ENCODE measurements around the gene KCNAB2. TPM values are rescaled to one million over a fixed set of nuclear protein-coding genes. Genes with fewer than 3 reads are reported as not detected.

The KCNAB2 gene
- total RNA-seq, 1 donor from 2014 or later: 2.7 TPM

DNA sequence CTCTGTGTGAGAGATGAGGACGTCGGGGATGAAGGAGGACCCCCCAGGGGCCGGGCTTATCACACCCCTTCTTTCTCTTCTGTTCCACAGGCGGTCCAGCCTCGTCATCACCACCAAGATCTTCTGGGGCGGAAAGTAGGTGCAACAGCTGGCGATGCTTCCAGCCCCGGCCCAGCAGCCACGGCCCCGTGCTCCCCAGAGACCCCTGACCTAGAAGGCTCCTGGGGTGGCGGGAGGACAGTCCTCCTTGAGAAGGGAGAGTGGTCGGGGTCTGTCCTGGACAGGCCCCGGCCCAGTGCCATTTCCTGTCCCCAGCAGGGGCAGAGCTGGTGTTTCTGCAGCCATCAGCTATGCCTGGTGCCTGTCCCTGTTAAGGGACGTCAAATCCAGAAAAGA, 41.7 kb downstream of the KCNAB2 start:
- DNase-seq (ENCODE audit: low read depth): no peak
- TF ChIP-seq, protein P1, sequence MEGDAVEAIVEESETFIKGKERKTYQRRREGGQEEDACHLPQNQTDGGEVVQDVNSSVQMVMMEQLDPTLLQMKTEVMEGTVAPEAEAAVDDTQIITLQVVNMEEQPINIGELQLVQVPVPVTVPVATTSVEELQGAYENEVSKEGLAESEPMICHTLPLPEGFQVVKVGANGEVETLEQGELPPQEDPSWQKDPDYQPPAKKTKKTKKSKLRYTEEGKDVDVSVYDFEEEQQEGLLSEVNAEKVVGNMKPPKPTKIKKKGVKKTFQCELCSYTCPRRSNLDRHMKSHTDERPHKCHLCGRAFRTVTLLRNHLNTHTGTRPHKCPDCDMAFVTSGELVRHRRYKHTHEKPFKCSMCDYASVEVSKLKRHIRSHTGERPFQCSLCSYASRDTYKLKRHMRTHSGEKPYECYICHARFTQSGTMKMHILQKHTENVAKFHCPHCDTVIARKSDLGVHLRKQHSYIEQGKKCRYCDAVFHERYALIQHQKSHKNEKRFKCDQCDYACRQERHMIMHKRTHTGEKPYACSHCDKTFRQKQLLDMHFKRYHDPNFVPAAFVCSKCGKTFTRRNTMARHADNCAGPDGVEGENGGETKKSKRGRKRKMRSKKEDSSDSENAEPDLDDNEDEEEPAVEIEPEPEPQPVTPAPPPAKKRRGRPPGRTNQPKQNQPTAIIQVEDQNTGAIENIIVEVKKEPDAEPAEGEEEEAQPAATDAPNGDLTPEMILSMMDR (IDR thresholded peaks at IDR 0.05; ENCODE audit: insufficient read depth, low read length, poor library complexity, severe bottlenecking): no peak
- Histone ChIP-seq H3K36me3 (ENCODE audit: control insufficient read depth, insufficient read depth, low read length) (no peaks in the 10 kb centered on the region), H3K4me3 (ENCODE audit: low read depth, low read length) (no peak overlapping the region), H3K27me3 (ENCODE audit: control insufficient read depth, insufficient read depth, low read length) (peaks cover 38% of the 10 kb centered on the region)

DNA sequence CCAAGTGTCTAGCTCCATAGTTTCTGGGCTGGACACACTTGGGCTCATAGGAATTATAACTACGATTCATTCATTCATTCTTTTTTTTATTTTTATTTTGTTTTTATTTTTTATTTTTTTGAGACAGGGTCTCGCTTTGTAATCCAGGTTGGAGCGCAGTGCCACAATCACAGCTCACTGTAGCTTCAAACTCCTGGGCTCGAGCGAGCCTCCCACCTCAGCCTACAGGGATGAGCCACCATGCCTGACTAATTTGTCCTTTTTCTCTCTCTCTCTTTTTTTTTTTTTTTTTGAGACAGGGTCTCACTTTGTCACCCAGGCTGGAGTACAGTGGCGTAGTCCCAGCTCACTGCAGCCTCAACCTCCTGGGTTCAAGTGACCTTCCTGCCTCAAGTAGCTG, 42.3 kb downstream of the KCNAB2 start:
- DNase-seq (ENCODE audit: low read depth): no peak
- H3K27me3 ChIP-seq (ENCODE audit: control insufficient read depth, insufficient read depth, low read length): peaks cover 36% of the 10 kb centered on the region
- no peaks in the 10 kb centered on the region for H3K36me3 ChIP-seq (ENCODE audit: control insufficient read depth, insufficient read depth, low read length)
- TF ChIP-seq, protein P1 (IDR thresholded peaks at IDR 0.05; ENCODE audit: insufficient read depth, low read length, poor library complexity, severe bottlenecking): no peak
- H3K4me3 ChIP-seq (ENCODE audit: low read depth, low read length): no peak overlapping the region

DNA sequence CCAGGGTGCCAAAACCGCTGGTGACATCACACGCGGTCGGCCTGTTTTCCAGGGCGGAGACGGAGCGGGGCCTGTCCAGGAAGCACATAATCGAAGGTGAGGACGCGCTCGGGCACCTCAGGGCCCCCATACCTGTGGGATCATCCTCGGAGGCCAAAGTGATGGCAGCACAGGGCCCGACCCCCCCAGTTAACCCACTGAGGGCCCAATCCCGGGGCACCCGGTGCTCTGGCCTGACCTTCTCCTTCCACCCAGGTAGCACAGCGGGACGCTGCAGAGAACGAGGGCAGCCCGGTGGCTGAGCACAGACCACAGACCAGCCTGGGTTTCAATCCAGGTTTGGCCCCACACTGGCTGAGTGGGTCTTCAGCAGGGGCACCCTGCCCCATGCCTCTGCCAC, 43.3 kb downstream of the KCNAB2 start:
- Histone ChIP-seq H3K36me3 (ENCODE audit: control insufficient read depth, insufficient read depth, low read length) (no peaks in the 10 kb centered on the region), H3K27me3 (ENCODE audit: control insufficient read depth, insufficient read depth, low read length) (peaks cover 27% of the 10 kb centered on the region), H3K4me3 (ENCODE audit: low read depth, low read length) (no peak overlapping the region)
- TF ChIP-seq, protein P1 (IDR thresholded peaks at IDR 0.05; ENCODE audit: insufficient read depth, low read length, poor library complexity, severe bottlenecking): no peak
- DNase-seq (ENCODE audit: low read depth): no peak

GRCh38 chr1:6090288-6090687, 44.6 kb downstream of the KCNAB2 start:
- H3K27me3 ChIP-seq (ENCODE audit: control insufficient read depth, insufficient read depth, low read length): peaks cover 20% of the 10 kb centered on the region
- TF ChIP-seq, protein P1 (IDR thresholded peaks at IDR 0.05; ENCODE audit: insufficient read depth, low read length, poor library complexity, severe bottlenecking): no peak
- no peak overlapping the region for H3K4me3 ChIP-seq (ENCODE audit: low read depth, low read length)
- H3K36me3 ChIP-seq (ENCODE audit: control insufficient read depth, insufficient read depth, low read length): no peaks in the 10 kb centered on the region
- DNase-seq (ENCODE audit: low read depth): no peak

DNA sequence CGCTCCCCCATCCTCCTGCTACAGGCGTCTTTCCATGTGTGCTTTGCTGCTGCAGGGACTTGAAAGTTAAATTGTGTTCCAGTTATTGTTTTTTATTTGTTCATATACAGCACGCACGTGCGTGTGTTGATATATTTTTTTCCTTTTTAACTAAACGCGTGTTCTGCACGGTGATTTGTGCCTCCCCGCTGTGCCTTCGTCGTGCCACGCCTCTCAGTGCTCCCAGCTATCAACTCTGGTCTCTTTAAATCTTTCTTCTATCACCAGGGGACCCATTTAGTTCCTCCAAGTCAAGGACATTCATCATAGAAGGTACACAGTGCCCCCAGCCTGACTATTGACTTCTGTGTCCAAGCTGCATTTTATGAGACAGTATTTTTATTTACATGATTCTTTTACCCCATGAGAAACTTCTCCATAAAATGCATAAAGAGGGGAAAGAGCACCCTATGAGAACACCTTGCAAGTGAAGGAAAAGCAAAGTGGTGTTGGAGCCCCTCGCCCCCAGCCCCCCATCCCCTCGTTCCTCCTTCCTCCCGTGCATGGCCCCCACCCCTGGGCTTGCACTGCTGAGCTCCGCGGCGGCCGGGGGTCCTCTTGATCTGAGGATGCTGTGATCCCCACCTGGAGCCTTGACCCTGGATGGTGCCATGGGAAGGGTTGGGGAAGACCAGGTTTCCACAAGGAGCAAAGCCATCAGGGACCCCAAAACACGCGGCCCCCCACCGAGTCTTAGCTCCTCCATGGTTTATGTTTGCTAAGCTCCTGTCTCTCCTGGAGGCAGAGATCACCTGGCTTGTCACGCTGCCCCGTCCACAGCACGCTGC, 45.5 kb downstream of the KCNAB2 start:
- Histone ChIP-seq H3K4me3 (ENCODE audit: low read depth, low read length) (no peak overlapping the region), H3K27me3 (ENCODE audit: control insufficient read depth, insufficient read depth, low read length) (peaks cover 16% of the 10 kb centered on the region), H3K36me3 (ENCODE audit: control insufficient read depth, insufficient read depth, low read length) (no peaks in the 10 kb centered on the region)
- TF ChIP-seq, protein P1 (IDR thresholded peaks at IDR 0.05; ENCODE audit: insufficient read depth, low read length, poor library complexity, severe bottlenecking): no peak
- no peak for DNase-seq (ENCODE audit: low read depth)

- TF ChIP-seq, protein P1 (IDR thresholded peaks at IDR 0.05; ENCODE audit: insufficient read depth, low read length, poor library complexity, severe bottlenecking): no peak
- Histone ChIP-seq H3K27me3 (ENCODE audit: control insufficient read depth, insufficient read depth, low read length) (peaks cover 13% of the 10 kb centered on the region), H3K36me3 (ENCODE audit: control insufficient read depth, insufficient read depth, low read length) (no peaks in the 10 kb centered on the region), H3K4me3 (ENCODE audit: low read depth, low read length) (no peak overlapping the region)
- no peak for DNase-seq (ENCODE audit: low read depth)
Observed at GRCh38 chr1:6091823-6092109, 46.1 kb downstream of the KCNAB2 start.
